ENCODE data around the gene PXYLP1.
"Not testable (repeated sequence)": the region's sequence is repeated elsewhere in the genome, so short reads cannot be mapped to it uniquely, and the experiment has no call there.

Gene PXYLP1

DNA sequence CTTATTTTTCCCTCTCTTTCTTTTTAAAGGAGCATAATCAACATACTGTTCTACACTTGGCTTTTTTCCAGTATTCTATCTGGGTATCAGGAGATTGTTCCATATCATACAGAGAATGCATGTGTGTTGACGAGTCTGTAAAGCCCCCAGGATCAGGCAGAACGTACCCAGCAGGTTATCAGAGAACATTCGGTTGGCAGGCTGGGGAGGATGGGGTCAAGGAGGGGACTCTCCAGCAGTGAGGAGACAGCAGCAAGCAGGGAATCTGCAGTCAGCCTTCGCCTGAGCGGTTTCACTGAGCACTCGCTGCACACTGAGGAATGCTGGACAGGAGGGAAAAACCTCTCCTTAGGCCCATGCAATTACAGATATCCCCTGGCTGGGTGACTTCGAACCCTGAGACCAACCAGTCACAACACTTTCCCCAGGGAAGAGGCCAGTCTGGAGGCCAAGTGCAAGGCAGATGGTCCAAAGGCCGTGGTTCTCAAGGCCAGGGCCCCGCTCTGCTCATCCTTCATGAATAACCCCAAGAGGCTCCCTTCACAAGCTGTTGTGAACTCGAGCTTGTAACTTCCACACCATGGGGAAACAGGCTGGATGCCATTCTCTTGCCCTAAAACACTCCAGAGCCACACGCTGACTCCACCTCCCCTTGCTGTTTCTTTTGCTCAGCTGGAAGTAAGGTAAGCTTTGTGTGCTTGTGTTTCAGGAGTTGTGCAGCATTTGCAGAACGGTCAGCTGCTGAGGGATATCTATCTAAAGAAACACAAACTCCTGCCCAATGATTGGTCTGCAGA lies 60.1 kb downstream of the PXYLP1 start:
- in situ Hi-C loops (cut with MboI; ENCODE audit: low sequenced_read_pairs), result no loop called here
- DNase-seq (ENCODE audit: low spot score in 2 of 2), result no peak
- Histone ChIP-seq H3K36me3 (replicated peaks) (peaks cover 11% of the 10 kb centered on the region), H3K9me3 (no peaks in the 10 kb centered on the region), H3K27me3 (ENCODE audit: low read depth) (no peaks in the 10 kb centered on the region), H3K4me3 (no peak overlapping the region), H3K4me1 (no peaks in the 10 kb centered on the region)

DNA sequence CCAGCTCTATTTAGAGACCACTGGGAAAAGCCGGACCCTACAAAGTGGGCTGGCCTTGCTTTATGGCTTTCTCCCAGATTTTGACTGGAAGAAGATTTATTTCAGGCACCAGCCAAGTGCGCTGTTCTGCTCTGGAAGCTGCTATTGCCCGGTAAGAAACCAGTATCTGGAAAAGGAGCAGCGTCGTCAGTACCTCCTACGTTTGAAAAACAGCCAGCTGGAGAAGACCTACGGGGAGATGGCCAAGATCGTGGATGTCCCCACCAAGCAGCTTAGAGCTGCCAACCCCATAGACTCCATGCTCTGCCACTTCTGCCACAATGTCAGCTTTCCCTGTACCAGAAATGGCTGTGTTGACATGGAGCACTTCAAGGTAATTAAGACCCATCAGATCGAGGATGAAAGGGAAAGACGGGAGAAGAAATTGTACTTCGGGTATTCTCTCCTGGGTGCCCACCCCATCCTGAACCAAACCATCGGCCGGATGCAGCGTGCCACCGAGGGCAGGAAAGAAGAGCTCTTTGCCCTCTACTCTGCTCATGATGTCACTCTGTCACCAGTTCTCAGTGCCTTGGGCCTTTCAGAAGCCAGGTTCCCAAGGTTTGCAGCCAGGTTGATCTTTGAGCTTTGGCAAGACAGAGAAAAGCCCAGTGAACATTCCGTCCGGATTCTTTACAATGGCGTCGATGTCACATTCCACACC lies 60.9 kb downstream of the PXYLP1 start:
- Histone ChIP-seq H3K4me3 (no peak overlapping the region), H3K4me1 (no peaks in the 10 kb centered on the region), H3K27me3 (ENCODE audit: low read depth) (no peaks in the 10 kb centered on the region), H3K36me3 (replicated peaks) (peaks cover 10% of the 10 kb centered on the region), H3K9me3 (no peaks in the 10 kb centered on the region)
- no peak for DNase-seq (ENCODE audit: low spot score in 2 of 2)
- in situ Hi-C loops (cut with MboI; ENCODE audit: low sequenced_read_pairs), result no loop called here

DNA sequence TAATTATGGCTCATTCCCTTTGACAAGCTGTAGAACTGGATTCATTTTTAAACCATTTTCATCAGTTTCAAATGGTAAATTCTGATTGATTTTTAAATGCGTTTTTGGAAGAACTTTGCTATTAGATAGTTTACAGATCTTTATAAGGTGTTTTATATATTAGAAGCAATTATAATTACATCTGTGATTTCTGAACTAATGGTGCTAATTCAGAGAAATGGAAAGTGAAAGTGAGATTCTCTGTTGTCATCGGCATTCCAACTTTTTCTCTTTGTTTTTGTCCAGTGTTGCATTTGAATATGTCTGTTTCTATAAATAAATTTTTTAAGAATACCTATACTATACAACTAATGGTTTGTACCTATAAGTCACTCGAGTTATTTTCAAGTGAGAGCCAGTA lies 62.7 kb downstream of the PXYLP1 start:
- no peaks in the 10 kb centered on the region for H3K4me1 ChIP-seq
- H3K4me3 ChIP-seq, result no peak overlapping the region
- no peak for DNase-seq (ENCODE audit: low spot score in 2 of 2)
- H3K9me3 ChIP-seq, result no peaks in the 10 kb centered on the region
- in situ Hi-C loops (cut with MboI; ENCODE audit: low sequenced_read_pairs), result no loop called here
- H3K36me3 ChIP-seq (replicated peaks), result peaks cover 5% of the 10 kb centered on the region
- no peaks in the 10 kb centered on the region for H3K27me3 ChIP-seq (ENCODE audit: low read depth)

- no peak for DNase-seq (ENCODE audit: low spot score in 2 of 2)
- Histone ChIP-seq H3K36me3 (replicated peaks) (peaks cover 5% of the 10 kb centered on the region), H3K9me3 (no peaks in the 10 kb centered on the region), H3K27me3 (ENCODE audit: low read depth) (no peaks in the 10 kb centered on the region), H3K4me3 (no peak overlapping the region), H3K4me1 (no peaks in the 10 kb centered on the region)
- in situ Hi-C loops (cut with MboI; ENCODE audit: low sequenced_read_pairs), result no loop called here
Observed at GRCh38 chr3:141294848-141295247, 63.2 kb downstream of the PXYLP1 start.

GRCh38 chr3:141300426-141300825 lies 68.8 kb downstream of the PXYLP1 start:
- in situ Hi-C loops (cut with MboI; ENCODE audit: low sequenced_read_pairs), result loop anchor here (25.0 kb wide), 1 partner anchor 262 kb away; no protein-coding TSS in a partner anchor
- not testable (repeated sequence) for H3K36me3 ChIP-seq (replicated peaks); DNase-seq (ENCODE audit: low spot score in 2 of 2); H3K4me3 ChIP-seq; H3K9me3 ChIP-seq; H3K27me3 ChIP-seq (ENCODE audit: low read depth); H3K4me1 ChIP-seq

DNA sequence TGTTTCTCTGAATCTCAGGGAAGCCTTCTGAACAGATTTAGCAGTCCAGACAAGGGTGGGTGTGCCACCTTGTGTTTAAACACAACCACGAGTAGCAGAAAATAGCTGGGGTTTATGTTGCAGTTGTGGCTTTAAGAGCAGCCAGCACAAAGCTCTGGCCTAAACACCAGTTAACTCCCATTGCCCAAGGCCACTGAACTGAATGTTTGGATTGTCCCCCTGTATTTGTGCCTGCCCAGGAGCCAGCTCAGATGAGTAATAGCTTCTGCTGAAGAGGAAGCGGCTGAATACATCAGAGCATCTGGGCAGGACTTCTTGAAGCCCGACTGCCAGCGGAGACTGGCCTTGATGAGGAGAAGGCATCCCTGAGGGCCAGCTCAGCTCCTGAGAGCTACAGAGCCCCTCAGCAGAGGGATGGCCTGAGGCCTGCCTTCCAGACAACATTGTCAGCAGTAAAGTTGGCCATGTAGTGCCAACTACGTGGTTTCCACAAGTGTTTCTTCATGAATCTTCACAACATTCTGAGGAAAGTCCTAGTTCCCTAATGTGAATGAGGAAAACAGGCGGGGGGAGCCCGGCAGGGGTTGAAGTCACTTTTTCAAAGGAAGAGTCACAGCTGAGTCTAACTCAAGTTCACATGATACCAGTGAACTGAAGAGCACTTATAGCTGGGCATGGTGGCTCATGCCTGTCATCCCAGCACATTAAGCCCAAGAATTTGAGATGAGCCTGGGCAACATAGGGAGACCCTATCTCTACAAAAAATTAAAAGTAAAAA lies 70.9 kb downstream of the PXYLP1 start:
- DNase-seq (ENCODE audit: low spot score in 2 of 2), result no peak
- in situ Hi-C loops (cut with MboI; ENCODE audit: low sequenced_read_pairs), result loop anchor here (25.0 kb wide), 1 partner anchor 260 kb away; no protein-coding TSS in a partner anchor
- Histone ChIP-seq H3K4me1 (no peaks in the 10 kb centered on the region), H3K9me3 (no peaks in the 10 kb centered on the region), H3K36me3 (replicated peaks) (no peaks in the 10 kb centered on the region), H3K4me3 (no peak overlapping the region), H3K27me3 (ENCODE audit: low read depth) (no peaks in the 10 kb centered on the region)

GRCh38 chr3:141303481-141304223 lies 72.0 kb downstream of the PXYLP1 start:
- H3K27me3 ChIP-seq (ENCODE audit: low read depth), result no peaks in the 10 kb centered on the region
- H3K4me3 ChIP-seq, result no peak overlapping the region
- no peaks in the 10 kb centered on the region for H3K36me3 ChIP-seq (replicated peaks)
- H3K4me1 ChIP-seq, result no peaks in the 10 kb centered on the region
- in situ Hi-C loops (cut with MboI; ENCODE audit: low sequenced_read_pairs), result loop anchor here (25.0 kb wide), 1 partner anchor 259 kb away; no protein-coding TSS in a partner anchor
- peak; percentile 57 to 79 for DNase-seq (ENCODE audit: low spot score in 2 of 2)
- no peaks in the 10 kb centered on the region for H3K9me3 ChIP-seq

GRCh38 chr3:141305436-141305835 lies 73.8 kb downstream of the PXYLP1 start:
- Histone ChIP-seq H3K4me1 (peaks cover under 1% of the 10 kb centered on the region; the same call in 1 of the 2 replicates), H3K36me3 (replicated peaks) (no peaks in the 10 kb centered on the region; the same call in 1 of the 2 replicates), H3K4me3 (no peak overlapping the region), H3K27me3 (ENCODE audit: low read depth) (no peaks in the 10 kb centered on the region), H3K9me3 (no peaks in the 10 kb centered on the region)
- no peak for DNase-seq (ENCODE audit: low spot score in 2 of 2)
- in situ Hi-C loops (cut with MboI; ENCODE audit: low sequenced_read_pairs), result loop anchor here (5.0 to 25.0 kb wide), 2 partner anchors 137 to 257 kb away; no protein-coding TSS in a partner anchor

- DNase-seq (ENCODE audit: low spot score in 2 of 2), result no peak
- H3K36me3 ChIP-seq (replicated peaks), result no peaks in the 10 kb centered on the region; the same call in 1 of the 2 replicates
- in situ Hi-C loops (cut with MboI; ENCODE audit: low sequenced_read_pairs), result loop anchor here (5.0 to 25.0 kb wide), 2 partner anchors 136 to 256 kb away; no protein-coding TSS in a partner anchor
- H3K4me1 ChIP-seq, result peaks cover 3% of the 10 kb centered on the region; the same call in 1 of the 2 replicates
- H3K9me3 ChIP-seq, result no peaks in the 10 kb centered on the region
- H3K4me3 ChIP-seq, result no peak overlapping the region
- no peaks in the 10 kb centered on the region for H3K27me3 ChIP-seq (ENCODE audit: low read depth)
Observed at GRCh38 chr3:141306276-141306675, 74.7 kb downstream of the PXYLP1 start.

- H3K27me3 ChIP-seq (ENCODE audit: low read depth), result no peaks in the 10 kb centered on the region
- no peaks in the 10 kb centered on the region; the same call in 1 of the 2 replicates for H3K36me3 ChIP-seq (replicated peaks)
- in situ Hi-C loops (cut with MboI; ENCODE audit: low sequenced_read_pairs), result loop anchor here (5.0 to 25.0 kb wide), 2 partner anchors 135 to 255 kb away; no protein-coding TSS in a partner anchor
- no peaks in the 10 kb centered on the region for H3K9me3 ChIP-seq
- DNase-seq (ENCODE audit: low spot score in 2 of 2), result no peak
- peaks cover 4% of the 10 kb centered on the region for H3K4me1 ChIP-seq
- H3K4me3 ChIP-seq, result no peak overlapping the region
Observed at GRCh38 chr3:141306922-141307321, 75.3 kb downstream of the PXYLP1 start.

- no peak for DNase-seq (ENCODE audit: low spot score in 2 of 2)
- H3K27me3 ChIP-seq (ENCODE audit: low read depth), result no peaks in the 10 kb centered on the region
- in situ Hi-C loops (cut with MboI; ENCODE audit: low sequenced_read_pairs), result loop anchor here (5.0 to 25.0 kb wide), 2 partner anchors 135 to 255 kb away; no protein-coding TSS in a partner anchor
Observed at GRCh38 chr3:141307351-141308059, 75.9 kb downstream of the PXYLP1 start.

GRCh38 chr3:141308588-141309218 lies 77.1 kb downstream of the PXYLP1 start:
- Histone ChIP-seq H3K27me3 (ENCODE audit: low read depth) (no peaks in the 10 kb centered on the region), H3K36me3 (replicated peaks) (no peaks in the 10 kb centered on the region; the same call in 1 of the 2 replicates), H3K4me3 (no peak overlapping the region), H3K9me3 (no peaks in the 10 kb centered on the region), H3K4me1 (peaks cover 9% of the 10 kb centered on the region)
- in situ Hi-C loops (cut with MboI; ENCODE audit: low sequenced_read_pairs), result loop anchor here (5.0 to 25.0 kb wide), 2 partner anchors 134 to 254 kb away; no protein-coding TSS in a partner anchor
- DNase-seq (ENCODE audit: low spot score in 2 of 2), result peak; percentile 23 to 71

More at GRCh38 chr3:141307351-141308059, 75.9 kb downstream of the PXYLP1 start:
- H3K4me3 ChIP-seq, result no peak overlapping the region
- peaks cover 9% of the 10 kb centered on the region for H3K4me1 ChIP-seq
- no peaks in the 10 kb centered on the region for H3K9me3 ChIP-seq
- no peaks in the 10 kb centered on the region; the same call in 1 of the 2 replicates for H3K36me3 ChIP-seq (replicated peaks)
